HEK293 (cell line): Measurements from ENCODE around the gene PPP4R1.
A peak's percentile ranks its signal among the peaks of the same experiment; 100 is the strongest.

Source experiments
- BCL11B ChIP-seq: fragments of 450-650 bp; formaldehyde crosslinking; IDR thresholded peaks from 2 replicates; pipeline ENCODE4 v1.5.1; 2016; ENCODE audit warnings: low read depth, missing biosample characterization, missing genetic modification characterization
- FEZF1 ChIP-seq: fragments of 450-650 bp; formaldehyde crosslinking; IDR thresholded peaks from 2 replicates; pipeline ENCODE4 v1.5.1; 2016; ENCODE audit warnings: missing biosample characterization, missing genetic modification characterization
- GLI2 ChIP-seq: fragments of 450-650 bp; formaldehyde crosslinking; IDR thresholded peaks from 2 replicates; pipeline ENCODE4; 2017; ENCODE audit warnings: missing biosample characterization, missing genetic modification characterization, low read depth, borderline replicate concordance
- KLF8 ChIP-seq: fragments of 450-650 bp; formaldehyde crosslinking; IDR thresholded peaks from 2 replicates; pipeline ENCODE4 v1.5.1; 2016; ENCODE audit warnings: missing biosample characterization, missing genetic modification characterization
- SALL2 ChIP-seq: fragments of 450-650 bp; formaldehyde crosslinking; IDR thresholded peaks from 2 replicates; pipeline ENCODE4 v1.5.0; 2017; ENCODE audit warnings: missing biosample characterization, mild to moderate bottlenecking, missing genetic modification characterization, borderline replicate concordance
- SETDB1 ChIP-seq: IDR thresholded peaks from one replicate; pipeline ENCODE4 v1.6.1; 2017; ENCODE audit warnings: mild to moderate bottlenecking, low read length, moderate library complexity, mixed read lengths; ENCODE audit not compliant: insufficient read length
- SP3 ChIP-seq: fragments of 450-650 bp; formaldehyde crosslinking; IDR thresholded peaks from 2 replicates; pipeline ENCODE4 v1.5.1; 2016; ENCODE audit warnings: missing biosample characterization, missing genetic modification characterization
- ZBTB7A ChIP-seq: fragments of 450-650 bp; formaldehyde crosslinking; IDR thresholded peaks from 2 replicates; pipeline ENCODE4 v1.5.1; 2016; ENCODE audit warnings: low read depth, missing biosample characterization, missing genetic modification characterization
- ZBTB8A ChIP-seq: fragments of 450-650 bp; formaldehyde crosslinking; IDR thresholded peaks from 2 replicates; pipeline ENCODE4 v1.5.1; 2016; ENCODE audit warnings: missing biosample characterization, missing genetic modification characterization
- ZFHX2 ChIP-seq: fragments of 450-650 bp; formaldehyde crosslinking; conservative IDR thresholded peaks from 2 replicates; pipeline ENCODE4 v1.5.1; 2016; ENCODE audit warnings: missing biosample characterization, missing genetic modification characterization
- ZFP37 ChIP-seq: fragments of 450-650 bp; formaldehyde crosslinking; IDR thresholded peaks from 2 replicates; pipeline ENCODE4 v1.5.1; 2016; ENCODE audit warnings: missing biosample characterization, missing genetic modification characterization
- ZIC2 ChIP-seq: fragments of 450-650 bp; formaldehyde crosslinking; IDR thresholded peaks from 2 replicates; pipeline ENCODE4 v1.5.1; 2016; ENCODE audit warnings: missing biosample characterization, missing genetic modification characterization
- ZNF140 ChIP-seq: fragments of 450-650 bp; formaldehyde crosslinking; IDR thresholded peaks from 2 replicates; pipeline ENCODE4 v1.5.1; 2016; ENCODE audit warnings: missing biosample characterization, missing genetic modification characterization
- ZNF174 ChIP-seq: fragments of 450-650 bp; formaldehyde crosslinking; IDR thresholded peaks from 2 replicates; pipeline ENCODE4 v1.5.0; 2017; ENCODE audit warnings: missing biosample characterization, mild to moderate bottlenecking, missing genetic modification characterization
- ZNF366 ChIP-seq: fragments of 450-650 bp; formaldehyde crosslinking; conservative IDR thresholded peaks from 2 replicates; pipeline ENCODE4 v1.5.1; 2016; ENCODE audit warnings: missing biosample characterization, missing genetic modification characterization
- ZNF391 ChIP-seq: fragments of 450-650 bp; formaldehyde crosslinking; IDR thresholded peaks from 2 replicates; pipeline ENCODE4 v1.5.1; 2016; ENCODE audit warnings: low read depth, missing biosample characterization, missing genetic modification characterization, borderline replicate concordance
- ZNF423 ChIP-seq: fragments of 450-650 bp; formaldehyde crosslinking; IDR thresholded peaks from 2 replicates; pipeline ENCODE4 v1.5.1; 2016; ENCODE audit warnings: missing biosample characterization, missing genetic modification characterization
- ZNF426 ChIP-seq: fragments of 450-650 bp; formaldehyde crosslinking; IDR thresholded peaks from 2 replicates; pipeline ENCODE4 v1.5.1; 2017; ENCODE audit warnings: missing biosample characterization, missing genetic modification characterization, mild to moderate bottlenecking, inconsistent platforms, moderate library complexity
- ZNF561 ChIP-seq: fragments of 450-650 bp; IDR thresholded peaks from 2 replicates; pipeline ENCODE4 v1.5.1; 2018; ENCODE audit warnings: missing biosample characterization, missing genetic modification characterization, borderline replicate concordance
- ZNF610 ChIP-seq: fragments of 450-650 bp; formaldehyde crosslinking; IDR thresholded peaks from 2 replicates; pipeline ENCODE4 v1.5.1; 2016; ENCODE audit warnings: missing biosample characterization, missing genetic modification characterization, borderline replicate concordance
- ZNF629 ChIP-seq: fragments of 450-650 bp; formaldehyde crosslinking; IDR thresholded peaks from 2 replicates; pipeline ENCODE4 v1.5.1; 2017; ENCODE audit warnings: missing biosample characterization, missing genetic modification characterization
- ZNF830 ChIP-seq: fragments of 450-650 bp; IDR thresholded peaks from 2 replicates; pipeline ENCODE4 v1.5.0; 2018; ENCODE audit warnings: missing biosample characterization, missing genetic modification characterization, low read depth, mild to moderate bottlenecking, moderate library complexity
- ZSCAN16 ChIP-seq: fragments of 450-650 bp; formaldehyde crosslinking; IDR thresholded peaks from 2 replicates; pipeline ENCODE4 v1.5.1; 2016; ENCODE audit warnings: missing biosample characterization, missing genetic modification characterization
- ZSCAN23 ChIP-seq: fragments of 450-650 bp; formaldehyde crosslinking; IDR thresholded peaks from 2 replicates; pipeline ENCODE4 v1.5.1; 2016; ENCODE audit warnings: missing biosample characterization, missing genetic modification characterization
- TF ChIP-seq, protein P1 (sequence below): fragments of 450-650 bp; formaldehyde crosslinking; IDR thresholded peaks from 2 replicates; pipeline ENCODE4 v1.5.1; 2016; ENCODE audit warnings: missing biosample characterization, missing genetic modification characterization
- TF ChIP-seq, protein P2 (sequence below): fragments of 450-650 bp; formaldehyde crosslinking; conservative IDR thresholded peaks from 2 replicates; pipeline ENCODE4 v1.5.1; 2016; ENCODE audit warnings: low read depth, missing biosample characterization, missing genetic modification characterization
- TF ChIP-seq, protein P3 (sequence below): fragments of 450-650 bp; formaldehyde crosslinking; IDR thresholded peaks from 2 replicates; pipeline ENCODE4 v1.5.1; 2017; ENCODE audit warnings: missing biosample characterization, missing genetic modification characterization
- TF ChIP-seq, protein P4 (sequence below): fragments of 450-650 bp; formaldehyde crosslinking; IDR thresholded peaks from 2 replicates; pipeline ENCODE4 v1.5.0; 2017; ENCODE audit warnings: missing biosample characterization, missing genetic modification characterization, borderline replicate concordance
- TF ChIP-seq, protein P5 (sequence below): fragments of 450-650 bp; formaldehyde crosslinking; IDR thresholded peaks from 2 replicates; pipeline ENCODE4 v1.5.1; 2016; ENCODE audit warnings: missing biosample characterization, missing genetic modification characterization, low read depth

Gene PPP4R1

DNA sequence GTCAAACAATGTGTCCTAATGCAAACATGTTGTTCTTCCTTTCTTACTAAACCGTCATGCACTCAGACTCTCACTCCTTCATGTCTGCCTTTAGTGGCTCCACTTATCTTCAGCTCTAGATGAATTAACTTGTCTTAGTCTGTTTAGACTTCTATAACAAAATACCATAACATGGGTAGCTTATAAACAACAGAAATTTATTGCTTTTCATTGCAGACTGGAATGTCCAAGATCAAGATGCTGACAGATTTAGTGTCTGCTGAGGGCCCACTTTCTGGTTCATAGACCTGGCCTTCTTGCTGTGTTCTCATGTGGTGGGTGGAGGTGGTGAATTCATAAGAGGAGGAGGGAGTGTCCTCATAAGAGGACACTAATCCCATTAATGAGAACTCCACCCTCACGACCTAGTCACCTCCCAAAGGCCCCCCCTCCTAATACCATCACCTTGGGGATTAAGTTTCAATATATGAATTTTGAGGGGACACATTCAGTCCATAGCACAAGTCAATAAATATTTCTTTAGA is 106.7 kb downstream of the PPP4R1 start (continued):
- TF ChIP-seq, protein P1, sequence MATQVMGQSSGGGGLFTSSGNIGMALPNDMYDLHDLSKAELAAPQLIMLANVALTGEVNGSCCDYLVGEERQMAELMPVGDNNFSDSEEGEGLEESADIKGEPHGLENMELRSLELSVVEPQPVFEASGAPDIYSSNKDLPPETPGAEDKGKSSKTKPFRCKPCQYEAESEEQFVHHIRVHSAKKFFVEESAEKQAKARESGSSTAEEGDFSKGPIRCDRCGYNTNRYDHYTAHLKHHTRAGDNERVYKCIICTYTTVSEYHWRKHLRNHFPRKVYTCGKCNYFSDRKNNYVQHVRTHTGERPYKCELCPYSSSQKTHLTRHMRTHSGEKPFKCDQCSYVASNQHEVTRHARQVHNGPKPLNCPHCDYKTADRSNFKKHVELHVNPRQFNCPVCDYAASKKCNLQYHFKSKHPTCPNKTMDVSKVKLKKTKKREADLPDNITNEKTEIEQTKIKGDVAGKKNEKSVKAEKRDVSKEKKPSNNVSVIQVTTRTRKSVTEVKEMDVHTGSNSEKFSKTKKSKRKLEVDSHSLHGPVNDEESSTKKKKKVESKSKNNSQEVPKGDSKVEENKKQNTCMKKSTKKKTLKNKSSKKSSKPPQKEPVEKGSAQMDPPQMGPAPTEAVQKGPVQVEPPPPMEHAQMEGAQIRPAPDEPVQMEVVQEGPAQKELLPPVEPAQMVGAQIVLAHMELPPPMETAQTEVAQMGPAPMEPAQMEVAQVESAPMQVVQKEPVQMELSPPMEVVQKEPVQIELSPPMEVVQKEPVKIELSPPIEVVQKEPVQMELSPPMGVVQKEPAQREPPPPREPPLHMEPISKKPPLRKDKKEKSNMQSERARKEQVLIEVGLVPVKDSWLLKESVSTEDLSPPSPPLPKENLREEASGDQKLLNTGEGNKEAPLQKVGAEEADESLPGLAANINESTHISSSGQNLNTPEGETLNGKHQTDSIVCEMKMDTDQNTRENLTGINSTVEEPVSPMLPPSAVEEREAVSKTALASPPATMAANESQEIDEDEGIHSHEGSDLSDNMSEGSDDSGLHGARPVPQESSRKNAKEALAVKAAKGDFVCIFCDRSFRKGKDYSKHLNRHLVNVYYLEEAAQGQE = no peak
- TF ChIP-seq SALL2 (tag by site-specific recombination) = no peak
- TF ChIP-seq, protein P2, sequence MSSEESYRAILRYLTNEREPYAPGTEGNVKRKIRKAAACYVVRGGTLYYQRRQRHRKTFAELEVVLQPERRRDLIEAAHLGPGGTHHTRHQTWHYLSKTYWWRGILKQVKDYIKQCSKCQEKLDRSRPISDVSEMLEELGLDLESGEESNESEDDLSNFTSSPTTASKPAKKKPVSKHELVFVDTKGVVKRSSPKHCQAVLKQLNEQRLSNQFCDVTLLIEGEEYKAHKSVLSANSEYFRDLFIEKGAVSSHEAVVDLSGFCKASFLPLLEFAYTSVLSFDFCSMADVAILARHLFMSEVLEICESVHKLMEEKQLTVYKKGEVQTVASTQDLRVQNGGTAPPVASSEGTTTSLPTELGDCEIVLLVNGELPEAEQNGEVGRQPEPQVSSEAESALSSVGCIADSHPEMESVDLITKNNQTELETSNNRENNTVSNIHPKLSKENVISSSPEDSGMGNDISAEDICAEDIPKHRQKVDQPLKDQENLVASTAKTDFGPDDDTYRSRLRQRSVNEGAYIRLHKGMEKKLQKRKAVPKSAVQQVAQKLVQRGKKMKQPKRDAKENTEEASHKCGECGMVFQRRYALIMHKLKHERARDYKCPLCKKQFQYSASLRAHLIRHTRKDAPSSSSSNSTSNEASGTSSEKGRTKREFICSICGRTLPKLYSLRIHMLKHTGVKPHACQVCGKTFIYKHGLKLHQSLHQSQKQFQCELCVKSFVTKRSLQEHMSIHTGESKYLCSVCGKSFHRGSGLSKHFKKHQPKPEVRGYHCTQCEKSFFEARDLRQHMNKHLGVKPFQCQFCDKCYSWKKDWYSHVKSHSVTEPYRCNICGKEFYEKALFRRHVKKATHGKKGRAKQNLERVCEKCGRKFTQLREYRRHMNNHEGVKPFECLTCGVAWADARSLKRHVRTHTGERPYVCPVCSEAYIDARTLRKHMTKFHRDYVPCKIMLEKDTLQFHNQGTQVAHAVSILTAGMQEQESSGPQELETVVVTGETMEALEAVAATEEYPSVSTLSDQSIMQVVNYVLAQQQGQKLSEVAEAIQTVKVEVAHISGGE (tag by site-specific recombination) = no peak
- no peak for TF ChIP-seq ZBTB8A
- TF ChIP-seq ZSCAN16 (tag by site-specific recombination) = no peak
- TF ChIP-seq SETDB1 = no peak
- no peak for TF ChIP-seq ZBTB7A
- no peak for TF ChIP-seq ZNF366 (tag by site-specific recombination)
- peak; percentile 15; the same call in 1 of the 2 replicates for TF ChIP-seq GLI2 (tag by site-specific recombination)
- TF ChIP-seq ZIC2 (tag by site-specific recombination) = no peak
- TF ChIP-seq ZNF830 (tag by site-specific recombination) = no peak
- TF ChIP-seq BCL11B (tag by site-specific recombination) = no peak
- no peak for TF ChIP-seq ZNF140 (tag by site-specific recombination)
- no peak for TF ChIP-seq ZNF174 (tag by site-specific recombination)
- TF ChIP-seq ZNF391 (tag by site-specific recombination) = no peak
- TF ChIP-seq, protein P3, sequence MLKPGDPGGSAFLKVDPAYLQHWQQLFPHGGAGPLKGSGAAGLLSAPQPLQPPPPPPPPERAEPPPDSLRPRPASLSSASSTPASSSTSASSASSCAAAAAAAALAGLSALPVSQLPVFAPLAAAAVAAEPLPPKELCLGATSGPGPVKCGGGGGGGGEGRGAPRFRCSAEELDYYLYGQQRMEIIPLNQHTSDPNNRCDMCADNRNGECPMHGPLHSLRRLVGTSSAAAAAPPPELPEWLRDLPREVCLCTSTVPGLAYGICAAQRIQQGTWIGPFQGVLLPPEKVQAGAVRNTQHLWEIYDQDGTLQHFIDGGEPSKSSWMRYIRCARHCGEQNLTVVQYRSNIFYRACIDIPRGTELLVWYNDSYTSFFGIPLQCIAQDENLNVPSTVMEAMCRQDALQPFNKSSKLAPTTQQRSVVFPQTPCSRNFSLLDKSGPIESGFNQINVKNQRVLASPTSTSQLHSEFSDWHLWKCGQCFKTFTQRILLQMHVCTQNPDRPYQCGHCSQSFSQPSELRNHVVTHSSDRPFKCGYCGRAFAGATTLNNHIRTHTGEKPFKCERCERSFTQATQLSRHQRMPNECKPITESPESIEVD (tag by site-specific recombination) = peak; percentile 70
- no peak for TF ChIP-seq ZNF561 (tag by site-specific recombination)
- no peak for TF ChIP-seq ZFP37 (tag by site-specific recombination)
- peak; percentile 86 for TF ChIP-seq FEZF1 (tag by site-specific recombination)
- TF ChIP-seq ZFHX2 = 0 out of 2 replicates have a peak, but pooled peaks have one; percentile 10
- no peak for TF ChIP-seq ZSCAN23
- TF ChIP-seq, protein P4, sequence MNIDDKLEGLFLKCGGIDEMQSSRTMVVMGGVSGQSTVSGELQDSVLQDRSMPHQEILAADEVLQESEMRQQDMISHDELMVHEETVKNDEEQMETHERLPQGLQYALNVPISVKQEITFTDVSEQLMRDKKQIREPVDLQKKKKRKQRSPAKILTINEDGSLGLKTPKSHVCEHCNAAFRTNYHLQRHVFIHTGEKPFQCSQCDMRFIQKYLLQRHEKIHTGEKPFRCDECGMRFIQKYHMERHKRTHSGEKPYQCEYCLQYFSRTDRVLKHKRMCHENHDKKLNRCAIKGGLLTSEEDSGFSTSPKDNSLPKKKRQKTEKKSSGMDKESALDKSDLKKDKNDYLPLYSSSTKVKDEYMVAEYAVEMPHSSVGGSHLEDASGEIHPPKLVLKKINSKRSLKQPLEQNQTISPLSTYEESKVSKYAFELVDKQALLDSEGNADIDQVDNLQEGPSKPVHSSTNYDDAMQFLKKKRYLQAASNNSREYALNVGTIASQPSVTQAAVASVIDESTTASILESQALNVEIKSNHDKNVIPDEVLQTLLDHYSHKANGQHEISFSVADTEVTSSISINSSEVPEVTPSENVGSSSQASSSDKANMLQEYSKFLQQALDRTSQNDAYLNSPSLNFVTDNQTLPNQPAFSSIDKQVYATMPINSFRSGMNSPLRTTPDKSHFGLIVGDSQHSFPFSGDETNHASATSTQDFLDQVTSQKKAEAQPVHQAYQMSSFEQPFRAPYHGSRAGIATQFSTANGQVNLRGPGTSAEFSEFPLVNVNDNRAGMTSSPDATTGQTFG (tag by site-specific recombination) = no peak
- no peak for TF ChIP-seq SP3 (tag by site-specific recombination)
- no peak for TF ChIP-seq ZNF423 (tag by site-specific recombination)
- no peak for TF ChIP-seq ZNF610 (tag by site-specific recombination)
- no peak for TF ChIP-seq ZNF629 (tag by site-specific recombination)
- no peak for TF ChIP-seq ZNF426 (tag by site-specific recombination)
- no peak for TF ChIP-seq KLF8 (tag by site-specific recombination)
- TF ChIP-seq, protein P5, sequence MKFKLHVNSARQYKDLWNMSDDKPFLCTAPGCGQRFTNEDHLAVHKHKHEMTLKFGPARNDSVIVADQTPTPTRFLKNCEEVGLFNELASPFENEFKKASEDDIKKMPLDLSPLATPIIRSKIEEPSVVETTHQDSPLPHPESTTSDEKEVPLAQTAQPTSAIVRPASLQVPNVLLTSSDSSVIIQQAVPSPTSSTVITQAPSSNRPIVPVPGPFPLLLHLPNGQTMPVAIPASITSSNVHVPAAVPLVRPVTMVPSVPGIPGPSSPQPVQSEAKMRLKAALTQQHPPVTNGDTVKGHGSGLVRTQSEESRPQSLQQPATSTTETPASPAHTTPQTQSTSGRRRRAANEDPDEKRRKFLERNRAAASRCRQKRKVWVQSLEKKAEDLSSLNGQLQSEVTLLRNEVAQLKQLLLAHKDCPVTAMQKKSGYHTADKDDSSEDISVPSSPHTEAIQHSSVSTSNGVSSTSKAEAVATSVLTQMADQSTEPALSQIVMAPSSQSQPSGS (tag by site-specific recombination) = no peak
